CD4-positive, alpha-beta T cell treated with Interleukin-10 for 1 hour (primary cell): ENCODE measurements around the gene ADGRA1.

Experiments
- DNase-seq: peaks from one replicate; pipeline ENCODE4 v3.0.0-alpha.2; 2020

The ADGRA1 gene

DNA sequence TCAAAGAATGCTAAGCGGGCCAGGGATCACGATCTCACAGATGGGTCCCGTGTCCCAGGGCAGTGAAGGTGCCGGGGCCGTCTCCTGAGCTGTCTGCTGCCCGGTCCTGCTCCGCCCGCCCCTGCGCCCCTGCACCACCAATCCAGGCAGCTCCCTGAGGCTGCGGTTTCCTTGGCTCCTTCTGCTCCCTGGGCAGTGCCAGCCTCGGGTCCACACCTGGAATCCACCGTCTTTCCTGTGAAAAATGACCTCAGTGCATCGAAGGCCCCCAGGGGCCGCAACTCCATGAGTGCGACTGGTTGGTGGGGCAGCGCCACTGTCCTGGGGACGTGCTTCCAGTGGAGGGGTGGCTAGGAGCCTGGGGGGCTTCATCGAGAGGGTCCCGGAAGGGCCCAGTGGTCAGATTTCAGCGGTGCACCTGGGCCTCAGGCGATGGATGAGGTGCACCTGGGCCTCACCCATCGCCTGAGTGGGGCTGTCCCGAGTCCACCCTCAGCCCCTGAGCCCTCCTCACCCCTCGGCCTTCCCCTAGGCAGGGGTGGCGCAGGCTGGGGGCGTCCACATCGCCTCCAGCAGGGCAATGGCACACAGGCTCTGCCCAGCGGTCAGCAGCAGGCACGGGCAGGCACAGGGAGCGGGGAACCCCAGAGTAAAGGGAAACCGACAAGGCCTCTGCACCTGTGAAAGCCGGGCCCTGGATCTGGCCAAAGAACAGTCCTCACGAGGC, 27.2 kb downstream of the ADGRA1 start:
- no peak for DNase-seq

DNA sequence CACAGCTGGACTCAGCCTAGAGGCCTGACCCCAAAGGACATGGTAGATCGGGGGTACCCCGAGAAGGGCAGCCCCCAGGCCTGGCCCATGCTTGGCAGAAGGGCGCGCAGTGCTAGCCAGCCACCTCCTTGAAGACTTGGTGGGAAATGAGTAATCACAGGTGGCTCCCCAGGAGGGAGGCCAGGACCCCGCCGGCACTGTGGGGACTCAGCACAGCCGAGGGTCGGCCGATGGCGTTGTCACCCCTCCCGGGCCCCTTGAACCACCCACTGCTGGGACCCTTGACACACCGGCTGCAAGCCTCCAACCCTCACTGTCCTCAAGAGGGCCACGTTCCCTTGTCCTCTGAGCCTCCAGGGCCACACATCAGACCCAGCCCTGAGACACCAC, 27.7 kb downstream of the ADGRA1 start:
- DNase-seq = no peak

DNA sequence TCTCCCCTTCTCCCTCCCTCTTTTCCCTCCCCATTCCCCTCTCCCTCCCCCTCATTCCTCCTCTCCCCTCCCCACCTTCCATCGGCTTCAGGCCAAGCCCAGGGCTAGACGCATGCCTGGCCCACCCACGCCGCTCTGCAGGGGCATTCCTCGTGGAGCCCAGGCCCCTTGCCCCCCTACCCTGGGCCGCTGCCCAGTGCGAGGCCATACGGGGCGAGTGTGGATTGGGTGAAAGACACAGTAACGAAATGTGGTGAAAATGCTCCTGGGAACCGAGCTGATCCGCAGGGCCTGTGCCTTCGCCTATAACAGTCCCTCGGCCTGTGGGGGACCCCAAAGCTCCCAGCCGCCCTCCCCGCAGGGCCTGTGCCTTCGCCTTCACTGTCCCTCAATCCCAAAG, 28.3 kb downstream of the ADGRA1 start:
- no peak for DNase-seq

DNA sequence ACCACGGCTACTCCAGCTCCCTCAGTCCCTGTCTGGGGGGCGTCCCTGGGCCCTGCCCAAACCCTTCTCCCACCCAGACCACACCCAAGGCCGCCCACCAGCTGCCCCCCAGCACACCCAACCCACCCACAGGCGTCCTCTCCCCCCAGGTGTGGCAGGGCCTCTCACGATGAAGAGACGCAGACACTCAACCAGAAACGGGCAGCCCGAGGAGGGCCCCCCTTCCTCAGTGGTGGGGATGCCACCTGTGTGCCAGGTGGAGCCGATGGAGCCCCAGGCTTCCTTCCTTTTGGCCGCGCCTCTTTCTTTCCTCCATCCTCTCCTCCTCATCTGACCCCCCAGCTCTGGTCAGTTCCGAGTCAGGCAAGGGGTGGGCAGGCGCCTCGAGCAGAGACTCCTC, 28.7 kb downstream of the ADGRA1 start:
- no peak for DNase-seq

DNA sequence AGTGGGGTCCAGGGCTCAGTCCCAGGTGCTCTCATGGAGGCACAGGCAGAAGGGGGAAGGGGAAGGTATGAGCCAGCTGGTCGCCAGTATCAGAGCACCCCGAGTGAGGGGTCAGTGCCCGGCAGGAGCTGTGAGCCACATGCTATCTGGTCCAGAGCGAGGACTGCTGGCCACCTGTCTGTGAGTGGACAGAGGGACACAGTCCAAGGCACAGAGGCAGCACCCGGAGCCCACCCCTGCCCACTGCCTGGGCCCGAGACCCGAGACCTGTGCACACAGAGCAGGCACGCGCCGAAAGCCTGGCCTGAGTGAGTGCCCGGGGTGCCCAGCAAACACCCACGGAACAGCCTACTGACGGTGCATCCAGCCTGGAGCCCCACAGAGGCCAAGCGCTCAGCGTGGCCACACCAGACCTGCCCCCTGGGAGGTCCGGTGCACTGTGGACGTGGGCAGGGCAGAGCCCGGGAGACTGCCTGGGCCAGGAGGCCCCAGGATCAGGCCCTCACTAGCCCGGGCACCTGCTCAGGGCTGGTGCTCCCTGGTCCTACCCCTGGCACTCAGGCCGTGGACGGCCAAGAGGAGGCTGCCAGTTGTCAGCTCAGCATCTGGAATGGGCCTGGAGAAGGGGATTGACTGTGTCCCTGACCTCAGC, 29.4 kb downstream of the ADGRA1 start:
- DNase-seq = no peak

- DNase-seq = no peak
Measured at GRCh38 chr10:133117688-133118071, 30.0 kb downstream of the ADGRA1 start.

- no peak for DNase-seq
Measured at GRCh38 chr10:133121479-133121878, 33.8 kb downstream of the ADGRA1 start.

DNA sequence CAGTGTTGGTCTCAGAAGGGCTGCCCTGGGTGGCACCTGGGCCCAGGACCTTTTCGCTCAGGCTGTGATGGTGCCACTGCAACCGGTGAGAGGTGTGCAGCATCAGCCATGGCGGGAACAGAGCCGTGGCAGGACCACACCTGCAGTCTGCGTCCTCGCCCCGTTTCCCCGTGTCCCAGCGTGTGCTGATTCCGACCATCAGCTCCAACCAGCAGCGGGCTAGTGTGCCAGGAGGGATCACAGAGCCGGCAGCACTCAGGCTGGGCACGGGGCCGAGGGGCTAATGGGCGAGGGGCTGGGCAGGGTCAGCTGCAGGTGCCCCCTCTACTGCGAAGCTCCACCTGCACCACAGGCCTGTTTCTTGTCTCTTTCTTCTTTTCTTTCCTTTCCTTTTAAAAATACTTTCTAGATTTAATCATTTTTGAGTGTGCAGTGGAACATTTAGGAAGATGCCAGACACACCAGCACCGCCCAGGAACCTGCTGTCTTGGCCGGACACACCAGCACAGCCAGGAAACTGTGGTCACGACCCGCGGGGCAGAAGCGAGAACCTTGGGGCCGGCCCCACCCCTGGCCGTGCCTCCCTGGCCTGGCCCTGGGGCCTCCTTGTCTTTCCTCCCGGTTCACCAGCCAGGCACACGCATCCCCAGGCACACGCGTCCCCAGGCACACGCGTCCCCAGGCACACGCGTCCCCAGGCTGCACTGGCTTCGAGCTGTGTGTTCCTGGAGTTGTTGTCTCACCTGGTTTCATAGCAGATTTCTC, 34.6 kb downstream of the ADGRA1 start:
- DNase-seq = no peak

DNA sequence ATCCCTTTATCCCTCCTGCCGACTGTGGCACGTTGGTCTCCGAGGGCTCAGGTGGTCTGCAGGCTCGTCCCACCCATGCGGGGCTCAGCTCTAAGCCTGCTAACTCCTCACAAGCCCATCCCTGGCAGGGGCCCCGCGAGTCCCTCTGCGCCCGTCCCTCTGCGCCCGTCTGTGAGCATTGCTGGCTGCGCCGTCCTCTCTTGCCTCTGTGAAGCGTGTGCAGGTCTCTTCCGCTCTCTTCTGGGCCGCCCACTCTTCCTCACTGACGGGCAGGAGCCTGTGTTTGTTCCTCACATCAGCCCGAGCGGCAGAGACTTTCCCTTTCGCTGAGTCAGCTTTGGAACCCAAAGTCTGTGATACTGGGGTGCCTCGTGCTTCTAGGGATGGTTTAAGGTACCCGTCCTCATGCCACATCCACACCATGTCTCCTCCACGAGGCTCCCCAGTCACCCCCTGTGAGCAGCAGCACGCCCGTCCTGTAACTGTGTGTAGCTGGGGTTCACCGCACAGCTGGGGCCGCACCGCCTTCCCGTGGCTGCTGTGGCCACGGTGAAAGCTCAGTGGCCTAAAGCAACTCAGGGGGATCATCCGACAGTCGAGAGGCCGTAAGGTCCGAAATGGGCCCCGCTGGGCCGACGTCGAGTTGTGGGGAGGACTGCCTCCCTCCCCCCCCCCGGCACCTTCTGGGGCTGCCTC, 35.5 kb downstream of the ADGRA1 start:
- no peak for DNase-seq

GRCh38 chr10:133123746-133124356, 36.1 kb downstream of the ADGRA1 start:
- DNase-seq = no peak

DNA sequence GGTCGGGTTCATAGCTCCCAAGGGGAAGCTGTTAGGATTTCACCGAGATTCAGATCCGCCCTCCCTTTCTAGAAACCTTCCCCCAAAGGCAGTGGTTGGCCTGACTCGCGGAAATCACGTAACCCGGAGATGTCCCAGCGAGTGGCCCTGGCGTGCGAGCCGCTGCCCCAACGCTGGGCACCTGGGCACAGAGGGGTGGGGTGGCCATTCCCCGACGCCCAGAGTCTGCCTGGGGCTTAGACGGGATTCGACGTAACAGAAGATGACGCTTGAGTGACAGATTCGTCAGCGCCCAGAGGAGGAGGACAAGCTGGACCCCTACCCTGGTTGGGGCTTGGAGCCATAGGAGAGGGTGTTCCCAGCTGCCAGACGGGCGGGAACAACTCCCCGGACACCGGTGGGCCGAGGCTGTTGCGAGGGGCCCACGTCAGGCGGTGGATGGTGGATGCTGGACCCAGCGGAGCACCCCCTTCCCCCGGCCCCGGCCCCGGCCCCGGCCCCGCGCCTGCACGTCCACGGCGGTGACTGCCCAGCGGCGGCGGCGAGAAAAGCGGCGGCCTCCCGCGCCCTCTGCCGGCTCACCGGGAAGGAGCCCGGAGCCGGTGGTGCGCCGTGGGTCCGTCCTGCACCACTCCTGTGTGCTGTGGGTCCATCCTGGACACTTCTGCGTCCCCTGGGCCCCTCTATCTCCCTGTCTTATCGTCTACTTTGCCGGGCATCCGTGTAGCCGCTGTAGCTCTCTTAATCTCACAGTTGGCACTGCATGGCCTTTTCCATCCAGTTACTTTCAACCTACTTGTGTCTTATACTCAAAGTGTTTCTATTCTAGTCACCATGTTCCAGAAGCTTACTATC, 36.9 kb downstream of the ADGRA1 start:
- DNase-seq = no peak

- DNase-seq = no peak
Measured at GRCh38 chr10:133125901-133126300, 38.2 kb downstream of the ADGRA1 start.

DNA sequence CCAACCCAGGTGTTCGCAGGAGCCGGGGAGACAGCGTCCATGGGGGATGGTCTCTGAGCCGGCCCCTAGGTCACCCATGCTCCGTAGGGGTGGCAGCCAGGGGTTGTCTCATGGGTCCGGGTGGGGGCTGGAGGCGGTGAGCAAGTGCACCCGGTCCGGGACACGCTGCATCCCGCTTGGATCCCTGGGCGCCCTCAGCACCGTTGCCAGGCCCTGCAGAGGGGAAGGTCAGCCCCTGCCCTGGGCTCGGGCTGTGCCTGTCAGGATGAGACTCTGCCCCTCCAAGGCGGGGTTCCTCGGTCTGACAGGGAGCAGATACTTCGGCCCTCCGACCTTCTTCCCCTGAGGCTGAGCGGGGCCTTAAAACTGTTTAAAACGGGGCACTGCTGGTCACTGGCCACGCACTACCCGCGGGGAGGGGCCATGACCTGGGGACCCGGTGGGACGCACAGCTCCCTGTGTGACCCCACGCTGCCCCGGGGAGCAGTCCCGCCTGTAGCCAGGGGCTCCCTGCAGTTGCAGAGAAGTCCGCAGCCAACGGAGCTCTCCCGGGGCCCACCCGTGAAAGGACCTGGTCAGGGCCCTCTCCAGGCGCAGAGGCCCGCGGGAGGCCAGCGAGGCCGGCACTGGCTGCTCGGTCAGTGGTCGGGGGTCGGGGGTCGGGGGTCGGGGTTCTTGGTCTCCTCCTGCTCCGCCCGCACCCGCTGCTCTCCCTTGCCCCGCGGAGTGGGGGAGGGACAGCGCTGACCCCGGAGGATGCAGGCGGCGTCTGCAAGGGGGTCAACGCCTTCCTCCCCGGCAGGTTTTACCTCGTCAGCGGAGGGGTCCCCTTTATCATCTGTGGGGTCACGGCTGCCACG, 38.9 kb downstream of the ADGRA1 start:
- no peak for DNase-seq

GRCh38 chr10:133127291-133128125, 39.8 kb downstream of the ADGRA1 start:
- DNase-seq = peak; percentile 13

- no peak for DNase-seq
Measured at GRCh38 chr10:133128126-133129070, 40.7 kb downstream of the ADGRA1 start.

- no peak for DNase-seq
Measured at GRCh38 chr10:133129071-133129858, 41.5 kb downstream of the ADGRA1 start.

GRCh38 chr10:133129859-133130495, 42.3 kb downstream of the ADGRA1 start:
- no peak for DNase-seq
